Right lobe of liver (tissue), 6 donors: ENCODE measurements around the gene CTRB1. TPM values are rescaled to one million over a fixed set of nuclear protein-coding genes. Genes with fewer than 3 reads are reported as not detected.

Source experiments
- ATAC-seq, 4 donors: fragments of 200-7000 bp; cut with Tn5 transposase; one replicate each; pipeline ENCODE4 v1.9.1; 2020; ENCODE audit warnings: mild to moderate bottlenecking in 4 of 4, moderate library complexity in 4 of 4
- DNase-seq, 3 donors: peaks; one replicate each; pipeline ENCODE4 v3.0.0-alpha.2; 2020
- H3K27ac ChIP-seq, 3 donors: fragments of 200-600 bp; one replicate each; pipeline ENCODE4 v1.8.0; 2022
- H3K27me3 ChIP-seq, 2 donors: fragments of 200-600 bp; one replicate each; pipeline ENCODE4 v1.8.0; 2022
- H3K36me3 ChIP-seq, 4 donors: fragments of 200-600 bp; sonication (generic) in 1 of 4; one replicate each; pipeline versions ENCODE4 v1.5.1 to v1.8.0; 2017 to 2022; ENCODE audit warnings: control low read depth in 1 of 4
- H3K4me1 ChIP-seq, 4 donors: fragments of 200-600 bp; sonication (generic) in 1 of 4; one replicate each; pipeline versions ENCODE4 v1.5.1 to v1.8.0; 2017 to 2022; ENCODE audit warnings: control low read depth in 1 of 4
- H3K4me3 ChIP-seq, 3 donors: fragments of 200-600 bp; one replicate each; pipeline ENCODE4 v1.8.0; 2022
- H3K9me3 ChIP-seq, 4 donors: fragments of 200-600 bp; sonication (generic) in 1 of 4; one replicate each; pipeline versions ENCODE4 v1.5.1 to v1.8.0; 2017 to 2022; ENCODE audit warnings: control low read depth in 1 of 4
- CTCF ChIP-seq, 4 donors: fragments of 200-600 bp in 3 of 4; fragments of 450-650 bp in 1 of 4; IDR thresholded peaks; one replicate each; pipeline versions ENCODE4 v1.5.1 to v1.8.0; 2016 to 2022; ENCODE audit warnings: antibody characterized with exemption in 4 of 4, mild to moderate bottlenecking in 2 of 4
- POLR2A ChIP-seq: fragments of 450-650 bp; IDR thresholded peaks from one replicate; pipeline ENCODE4 v1.6.1; 2017; ENCODE audit warnings: antibody characterized with exemption, mild to moderate bottlenecking
- WGBS: methylation state at CpG from one replicate; pipeline ENCODE4 v1.1.6; 2018; ENCODE audit warnings: low coverage, low lambda C conversion rate; ENCODE audit not compliant: insufficient coverage; ENCODE audit errors: missing lambda C conversion rate; 5-methylcytosine and 5-hydroxymethylcytosine counted together
- intact Hi-C, 2 donors: fragments of 100-400 bp; cut with DNase I; formaldehyde crosslinking; loops; one replicate each; pipeline versions ENCODE4 v1.11.2 to v1.14.1; 2022
- total RNA-seq, 6 experiments: library from RNA; depleted of rRNA in 2 of 6; stranded (reverse); fragments of >200 nt in 2 of 6; fragmentation: NEBNext Ultra II Directional in 3 of 6; extraction: Animal tissue kit (Norgen Biotek cat#: 25700) in 3 of 6; gene quantifications; one replicate each; pipeline versions ENCODE4 v1.1.0 to v1.2.4, GENCODE V29; 2016 to 2023
- donor health status: DM: no; HTN: yes; CAD: no.
- donor health status: DM: no; HTN: no; CAD: no.
- donor health status: DM: no; HTN: no; CAD: no.
- donor health status: DM: no; HTN: yes; CAD: no.
- donor health status: DM: no; HTN: yes; CAD: no.

CTRB1 gene
- total RNA-seq, 6 experiments from 2014 or later: not detected

- Histone ChIP-seq H3K36me3 (peaks cover 0 to 14% (median 3%) of the 10 kb centered on the region in 4 donors), H3K4me1 (no peaks in the 10 kb centered on the region), H3K9me3 (no peaks in the 10 kb centered on the region), H3K4me3 (no peak overlapping the region), H3K27me3 (no peaks in the 10 kb centered on the region), H3K27ac (no peak overlapping the region)
- no peak for DNase-seq
- TF ChIP-seq CTCF (IDR thresholded peaks at IDR 0.05) (no peak), POLR2A (no peak)
- intact Hi-C loops: loop anchor here in 1 of 2 donors (2.0 kb wide), 1 partner anchor 18 kb away; the partner anchor contains the start of gene CTRB2
- no CpG with 5 or more reads among the region's 12 CpGs for WGBS
- peak in 1 of 4 donors; percentile 2 for ATAC-seq
Observed at GRCh38 chr16:75225092-75225491, 6.3 kb downstream of the CTRB1 start.

GRCh38 chr16:75225678-75226515, 7.1 kb downstream of the CTRB1 start:
- H3K27ac ChIP-seq: no peak overlapping the region
- ATAC-seq: no peak
- intact Hi-C loops: loop anchor here in 1 of 2 donors (2.0 kb wide), 1 partner anchor 19 kb away; the partner anchor contains the start of gene CTRB2
- no peaks in the 10 kb centered on the region for H3K4me1 ChIP-seq
- WGBS: 23% methylated on average over 7 of the region's 26 CpGs
- no peak for TF ChIP-seq POLR2A
- TF ChIP-seq CTCF (IDR thresholded peaks at IDR 0.05): no peak
- no peaks in the 10 kb centered on the region for H3K9me3 ChIP-seq
- no peak overlapping the region for H3K4me3 ChIP-seq
- H3K36me3 ChIP-seq: peaks cover 0 to 16% (median 5%) of the 10 kb centered on the region in 4 donors
- no peak for DNase-seq
- H3K27me3 ChIP-seq: no peaks in the 10 kb centered on the region

- intact Hi-C loops: no loop called here
- Histone ChIP-seq H3K27me3 (no peaks in the 10 kb centered on the region), H3K9me3 (no peaks in the 10 kb centered on the region), H3K36me3 (peaks cover 0 to 19% (median 5%) of the 10 kb centered on the region in 4 donors), H3K27ac (no peak overlapping the region), H3K4me3 (no peak overlapping the region), H3K4me1 (no peaks in the 10 kb centered on the region)
- TF ChIP-seq POLR2A (no peak), CTCF (IDR thresholded peaks at IDR 0.05) (no peak)
- WGBS: 90% methylated on average over 2 of the region's 22 CpGs
- ATAC-seq (peak in 3 of 4 donors; percentile 13 to 33 (median 32)), DNase-seq (no peak)
Observed at GRCh38 chr16:75226550-75227360, 8.0 kb downstream of the CTRB1 start.

GRCh38 chr16:75227361-75228142, 8.8 kb downstream of the CTRB1 start:
- intact Hi-C loops: no loop called here
- H3K27ac ChIP-seq: no peak overlapping the region
- 67% methylated on average over 3 of the region's 18 CpGs for WGBS
- DNase-seq: no peak
- no peaks in the 10 kb centered on the region for H3K27me3 ChIP-seq
- peaks cover 0 to 20% (median 7%) of the 10 kb centered on the region in 4 donors for H3K36me3 ChIP-seq
- H3K4me3 ChIP-seq: no peak overlapping the region
- no peaks in the 10 kb centered on the region for H3K9me3 ChIP-seq
- no peak for TF ChIP-seq POLR2A
- no peak for TF ChIP-seq CTCF (IDR thresholded peaks at IDR 0.05)
- ATAC-seq: peak in 3 of 4 donors; percentile 1 to 8 (median 3)
- H3K4me1 ChIP-seq: no peaks in the 10 kb centered on the region
